Measurements from ENCODE around the gene RAB40AL.
"Not testable (repeated sequence)": the region's sequence is repeated elsewhere in the genome, so short reads cannot be mapped to it uniquely, and the experiment has no call there.

The RAB40AL gene

GRCh38 chrX:102959471-102959870, 22.4 kb downstream of the RAB40AL start:
- CTCF ChIA-PET, result interaction anchor here (0.9 to 5.8 kb wide), 3 partner anchors 7 to 217 kb away, joined by 3 to 51 read pairs (median 6); no protein-coding TSS in a partner anchor
- no peak overlapping the region for H3K4me3 ChIP-seq (ENCODE audit: low read depth, low read length)
- no peak for DNase-seq (ENCODE audit: low read depth, low spot score)

GRCh38 chrX:102963955-102964354, 26.9 kb downstream of the RAB40AL start:
- CTCF ChIA-PET, result interaction anchor here (0.6 to 5.8 kb wide), 4 partner anchors 10 to 193 kb away, joined by 3 to 51 read pairs (median 4); no protein-coding TSS in a partner anchor
- DNase-seq (ENCODE audit: low read depth, low spot score), result no peak
- POLR2A ChIA-PET, result no interaction called here

More at GRCh38 chrX:102959471-102959870, 22.4 kb downstream of the RAB40AL start:
- POLR2A ChIA-PET, result interaction anchor here (0.7 to 1.3 kb wide), 2 partner anchors 17 to 295 kb away, joined by 3 to 4 read pairs; partner anchors contain the start of gene TCEAL8
- TF ChIP-seq CTCF (IDR thresholded peaks at IDR 0.05; ENCODE audit: insufficient read depth, low read length, missing control alignments), result no peak

GRCh38 chrX:102964940-102965339, 27.9 kb downstream of the RAB40AL start:
- no peak for DNase-seq (ENCODE audit: low read depth, low spot score)
- ChIA-PET CTCF (interaction anchor here (5.8 kb wide), 1 partner anchor 13 kb away, joined by 51 read pairs; no protein-coding TSS in a partner anchor), POLR2A (interaction anchor here (0.6 kb wide), 1 partner anchor 1539 kb away, joined by 3 read pairs; no protein-coding TSS in a partner anchor)
- H3K4me3 ChIP-seq (ENCODE audit: low read depth, low read length), result no peak overlapping the region
- no peak for TF ChIP-seq CTCF (IDR thresholded peaks at IDR 0.05; ENCODE audit: insufficient read depth, low read length, missing control alignments)

More at GRCh38 chrX:102963955-102964354, 26.9 kb downstream of the RAB40AL start:
- H3K4me3 ChIP-seq (ENCODE audit: low read depth, low read length), result no peak overlapping the region
- no peak for TF ChIP-seq CTCF (IDR thresholded peaks at IDR 0.05; ENCODE audit: insufficient read depth, low read length, missing control alignments)

- POLR2A ChIA-PET, result interaction anchor here (0.8 kb wide), 1 partner anchor 9 kb away, joined by 5 read pairs; no protein-coding TSS in a partner anchor
- TF ChIP-seq CTCF (IDR thresholded peaks at IDR 0.05; ENCODE audit: insufficient read depth, low read length, missing control alignments), result no peak
- no peak for DNase-seq (ENCODE audit: low read depth, low spot score)
- CTCF ChIA-PET, result interaction anchor here (1.2 to 2.9 kb wide), 2 partner anchors 15 to 18 kb away, joined by 3 to 14 read pairs; no protein-coding TSS in a partner anchor
- no peak overlapping the region for H3K4me3 ChIP-seq (ENCODE audit: low read depth, low read length)
These were observed 29.6 kb downstream of the RAB40AL start for GRCh38 chrX:102966701-102967100.

- POLR2A ChIA-PET, result no interaction called here
- no peak overlapping the region for H3K4me3 ChIP-seq (ENCODE audit: low read depth, low read length)
- no peak for DNase-seq (ENCODE audit: low read depth, low spot score)
- TF ChIP-seq CTCF (IDR thresholded peaks at IDR 0.05; ENCODE audit: insufficient read depth, low read length, missing control alignments), result no peak
- CTCF ChIA-PET, result interaction anchor here (2.9 kb wide), 1 partner anchor 17 kb away, joined by 14 read pairs; no protein-coding TSS in a partner anchor
These were observed 31.1 kb downstream of the RAB40AL start for GRCh38 chrX:102968216-102968615.

- POLR2A ChIA-PET; DNase-seq (ENCODE audit: low read depth, low spot score); H3K4me3 ChIP-seq (ENCODE audit: low read depth, low read length); CTCF ChIA-PET: not testable (repeated sequence)
These were observed 34.5 kb downstream of the RAB40AL start for GRCh38 chrX:102971536-102971935.

- POLR2A ChIA-PET, result no interaction called here
- TF ChIP-seq CTCF (IDR thresholded peaks at IDR 0.05; ENCODE audit: insufficient read depth, low read length, missing control alignments), result no peak
- CTCF ChIA-PET, result interaction anchor here (3.5 kb wide), 1 partner anchor 24 kb away, joined by 18 read pairs; no protein-coding TSS in a partner anchor
- H3K4me3 ChIP-seq (ENCODE audit: low read depth, low read length), result no peak overlapping the region
- no peak for DNase-seq (ENCODE audit: low read depth, low spot score)
These were observed 37.9 kb downstream of the RAB40AL start for GRCh38 chrX:102975016-102975415.

Measured in AG04449 (cell line).